WTC11 (cell line): ENCODE results near the gene SCD5. TPM values are rescaled to one million over a fixed set of nuclear protein-coding genes. Genes with fewer than 3 reads are reported as not detected.
A peak's percentile ranks its signal among the peaks of the same experiment; 100 is the strongest.

Experiments
- ATAC-seq: fragments of 200-7000 bp; cut with Tn5 transposase; 2 replicates; pipeline ENCODE4 v1.10.0; 2021; ENCODE audit warnings: mild to moderate bottlenecking, moderate library complexity
- CTCF ChIA-PET: fragments of 300-600 bp; sonication (Branson Sonifier 250); formaldehyde crosslinking; loops from one replicate; lab custom pipeline; 2021; ENCODE audit warnings: antibody characterized with exemption; lab: Charles Lee
- POLR2A ChIA-PET: fragments of 350-600 bp; sonication (Branson Sonifier 250); formaldehyde crosslinking; loops from one replicate; lab custom pipeline; 2021; ENCODE audit warnings: antibody characterized with exemption; lab: Charles Lee
- DNase-seq: peaks from one replicate; pipeline ENCODE4 v3.0.0; 2021; ENCODE audit warnings: low spot score
- H3K27ac Mint-ChIP-seq: 2 replicates; pipeline ENCODE4 v1.8.0; 2021; ENCODE audit warnings: mixed read lengths
- H3K27me3 Mint-ChIP-seq: 2 replicates; pipeline ENCODE4 v1.8.0; 2021; ENCODE audit warnings: low read depth, mild to moderate bottlenecking, moderate library complexity, mixed read lengths
- H3K36me3 Mint-ChIP-seq: 2 replicates; pipeline ENCODE4 v1.8.0; 2021; ENCODE audit warnings: mixed read lengths
- H3K4me1 Mint-ChIP-seq: 2 replicates; pipeline ENCODE4 v1.8.0; 2022; ENCODE audit warnings: mixed read lengths
- H3K4me3 Mint-ChIP-seq: 2 replicates; pipeline ENCODE4 v1.8.0; 2021; ENCODE audit warnings: mild to moderate bottlenecking, moderate library complexity, mixed read lengths
- H3K9me3 Mint-ChIP-seq: 2 replicates; pipeline ENCODE4 v1.8.0; 2021; ENCODE audit warnings: mixed read lengths
- CBFB ChIP-seq: sonication (generic); formaldehyde crosslinking; IDR thresholded peaks from 2 replicates; pipeline ENCODE4 v1.8.1; 2022; ENCODE audit warnings: mild to moderate bottlenecking, low read depth, missing genetic modification reagents
- HMGA2 ChIP-seq: fragments of 250-450 bp; sonication (Bioruptor Pico); IDR thresholded peaks from 2 replicates; pipeline ENCODE4 v1.4.0; 2021; ENCODE audit warnings: mild to moderate bottlenecking, moderate library complexity
- NFE2L1 ChIP-seq: sonication (generic); formaldehyde crosslinking; IDR thresholded peaks from 2 replicates; pipeline ENCODE4 v1.8.1; 2023; ENCODE audit warnings: missing genetic modification reagents
- RELA ChIP-seq: sonication (generic); formaldehyde crosslinking; IDR thresholded peaks from 2 replicates; pipeline ENCODE4 v1.8.1; 2022; ENCODE audit warnings: missing genetic modification reagents, mild to moderate bottlenecking, borderline replicate concordance
- RORB ChIP-seq: fragments of 250-450 bp; sonication (Bioruptor Pico); IDR thresholded peaks from 2 replicates; pipeline ENCODE4 v1.9.0; 2021; ENCODE audit warnings: mild to moderate bottlenecking
- TP53 ChIP-seq: sonication (generic); formaldehyde crosslinking; IDR thresholded peaks from 2 replicates; pipeline ENCODE4 v1.8.1; 2023; ENCODE audit warnings: mild to moderate bottlenecking, missing genetic modification reagents
- ZMAT4 ChIP-seq: fragments of 250-450 bp; sonication (Bioruptor Pico); IDR thresholded peaks from 2 replicates; pipeline ENCODE4 v1.9.0; 2021; ENCODE audit warnings: mild to moderate bottlenecking
- ZNF219 ChIP-seq: sonication (generic); formaldehyde crosslinking; IDR thresholded peaks from 2 replicates; pipeline ENCODE4 v1.8.0; 2023; ENCODE audit warnings: missing genetic modification reagents, mild to moderate bottlenecking, borderline replicate concordance
- ZNF232 ChIP-seq: sonication (generic); formaldehyde crosslinking; IDR thresholded peaks from 2 replicates; pipeline ENCODE4 v1.8.0; 2022; ENCODE audit warnings: mild to moderate bottlenecking, missing genetic modification reagents
- total RNA-seq: library from RNA; stranded (reverse); gene quantifications from 3 replicates; pipeline ENCODE4 v1.2.3, GENCODE V29; 2021
- TF ChIP-seq, protein P1 (sequence below): sonication (generic); formaldehyde crosslinking; IDR thresholded peaks from 2 replicates; pipeline ENCODE4 v1.8.1; 2022; ENCODE audit warnings: missing genetic modification reagents, borderline replicate concordance
- TF ChIP-seq, protein P2 (sequence below): sonication (generic); formaldehyde crosslinking; IDR thresholded peaks from 2 replicates; pipeline ENCODE4 v1.8.1; 2023; ENCODE audit warnings: mild to moderate bottlenecking, missing genetic modification reagents, borderline replicate concordance
- TF ChIP-seq, protein P3 (sequence below): sonication (generic); formaldehyde crosslinking; IDR thresholded peaks from 2 replicates; pipeline ENCODE4 v1.8.1; 2023; ENCODE audit warnings: mild to moderate bottlenecking, missing genetic modification reagents, moderate library complexity
- TF ChIP-seq, protein P4 (sequence below): sonication (generic); formaldehyde crosslinking; IDR thresholded peaks from 2 replicates; pipeline ENCODE4 v1.8.1; 2023; ENCODE audit warnings: mild to moderate bottlenecking, missing genetic modification reagents
- TF ChIP-seq, protein P5 (sequence below): sonication (generic); formaldehyde crosslinking; IDR thresholded peaks from 2 replicates; pipeline ENCODE4 v1.8.0; 2023; ENCODE audit warnings: missing genetic modification reagents
- TF ChIP-seq, protein P6 (sequence below): fragments of 200-600 bp; IDR thresholded peaks from 2 replicates; pipeline ENCODE4 v1.8.0; 2022; ENCODE audit warnings: antibody characterized with exemption
- TF ChIP-seq, protein P7 (sequence below): sonication (generic); formaldehyde crosslinking; IDR thresholded peaks from 2 replicates; pipeline ENCODE4 v1.8.1; 2023; ENCODE audit warnings: mild to moderate bottlenecking, missing genetic modification reagents, moderate library complexity

SCD5 gene
- total RNA-seq, 1 experiment from 2014 or later = 6.3 TPM

GRCh38 chr4:82587826-82588540 lies 210.6 kb downstream of the SCD5 start (continued):
- TF ChIP-seq, protein P1, sequence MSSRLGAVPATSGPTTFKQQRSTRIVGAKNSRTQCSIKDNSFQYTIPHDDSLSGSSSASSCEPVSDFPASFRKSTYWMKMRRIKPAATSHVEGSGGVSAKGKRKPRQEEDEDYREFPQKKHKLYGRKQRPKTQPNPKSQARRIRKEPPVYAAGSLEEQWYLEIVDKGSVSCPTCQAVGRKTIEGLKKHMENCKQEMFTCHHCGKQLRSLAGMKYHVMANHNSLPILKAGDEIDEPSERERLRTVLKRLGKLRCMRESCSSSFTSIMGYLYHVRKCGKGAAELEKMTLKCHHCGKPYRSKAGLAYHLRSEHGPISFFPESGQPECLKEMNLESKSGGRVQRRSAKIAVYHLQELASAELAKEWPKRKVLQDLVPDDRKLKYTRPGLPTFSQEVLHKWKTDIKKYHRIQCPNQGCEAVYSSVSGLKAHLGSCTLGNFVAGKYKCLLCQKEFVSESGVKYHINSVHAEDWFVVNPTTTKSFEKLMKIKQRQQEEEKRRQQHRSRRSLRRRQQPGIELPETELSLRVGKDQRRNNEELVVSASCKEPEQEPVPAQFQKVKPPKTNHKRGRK (CRISPR knock-in tag) = no peak
- TF ChIP-seq ZMAT4 (CRISPR knock-in tag) (no peak), NFE2L1 (CRISPR knock-in tag) (no peak), RORB (CRISPR knock-in tag) (no peak)
- TF ChIP-seq, protein P2, sequence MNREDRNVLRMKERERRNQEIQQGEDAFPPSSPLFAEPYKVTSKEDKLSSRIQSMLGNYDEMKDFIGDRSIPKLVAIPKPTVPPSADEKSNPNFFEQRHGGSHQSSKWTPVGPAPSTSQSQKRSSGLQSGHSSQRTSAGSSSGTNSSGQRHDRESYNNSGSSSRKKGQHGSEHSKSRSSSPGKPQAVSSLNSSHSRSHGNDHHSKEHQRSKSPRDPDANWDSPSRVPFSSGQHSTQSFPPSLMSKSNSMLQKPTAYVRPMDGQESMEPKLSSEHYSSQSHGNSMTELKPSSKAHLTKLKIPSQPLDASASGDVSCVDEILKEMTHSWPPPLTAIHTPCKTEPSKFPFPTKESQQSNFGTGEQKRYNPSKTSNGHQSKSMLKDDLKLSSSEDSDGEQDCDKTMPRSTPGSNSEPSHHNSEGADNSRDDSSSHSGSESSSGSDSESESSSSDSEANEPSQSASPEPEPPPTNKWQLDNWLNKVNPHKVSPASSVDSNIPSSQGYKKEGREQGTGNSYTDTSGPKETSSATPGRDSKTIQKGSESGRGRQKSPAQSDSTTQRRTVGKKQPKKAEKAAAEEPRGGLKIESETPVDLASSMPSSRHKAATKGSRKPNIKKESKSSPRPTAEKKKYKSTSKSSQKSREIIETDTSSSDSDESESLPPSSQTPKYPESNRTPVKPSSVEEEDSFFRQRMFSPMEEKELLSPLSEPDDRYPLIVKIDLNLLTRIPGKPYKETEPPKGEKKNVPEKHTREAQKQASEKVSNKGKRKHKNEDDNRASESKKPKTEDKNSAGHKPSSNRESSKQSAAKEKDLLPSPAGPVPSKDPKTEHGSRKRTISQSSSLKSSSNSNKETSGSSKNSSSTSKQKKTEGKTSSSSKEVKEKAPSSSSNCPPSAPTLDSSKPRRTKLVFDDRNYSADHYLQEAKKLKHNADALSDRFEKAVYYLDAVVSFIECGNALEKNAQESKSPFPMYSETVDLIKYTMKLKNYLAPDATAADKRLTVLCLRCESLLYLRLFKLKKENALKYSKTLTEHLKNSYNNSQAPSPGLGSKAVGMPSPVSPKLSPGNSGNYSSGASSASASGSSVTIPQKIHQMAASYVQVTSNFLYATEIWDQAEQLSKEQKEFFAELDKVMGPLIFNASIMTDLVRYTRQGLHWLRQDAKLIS (CRISPR knock-in tag) = no peak
- TF ChIP-seq, protein P3, sequence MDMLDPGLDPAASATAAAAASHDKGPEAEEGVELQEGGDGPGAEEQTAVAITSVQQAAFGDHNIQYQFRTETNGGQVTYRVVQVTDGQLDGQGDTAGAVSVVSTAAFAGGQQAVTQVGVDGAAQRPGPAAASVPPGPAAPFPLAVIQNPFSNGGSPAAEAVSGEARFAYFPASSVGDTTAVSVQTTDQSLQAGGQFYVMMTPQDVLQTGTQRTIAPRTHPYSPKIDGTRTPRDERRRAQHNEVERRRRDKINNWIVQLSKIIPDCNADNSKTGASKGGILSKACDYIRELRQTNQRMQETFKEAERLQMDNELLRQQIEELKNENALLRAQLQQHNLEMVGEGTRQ (CRISPR knock-in tag) = no peak
- TF ChIP-seq, protein P4, sequence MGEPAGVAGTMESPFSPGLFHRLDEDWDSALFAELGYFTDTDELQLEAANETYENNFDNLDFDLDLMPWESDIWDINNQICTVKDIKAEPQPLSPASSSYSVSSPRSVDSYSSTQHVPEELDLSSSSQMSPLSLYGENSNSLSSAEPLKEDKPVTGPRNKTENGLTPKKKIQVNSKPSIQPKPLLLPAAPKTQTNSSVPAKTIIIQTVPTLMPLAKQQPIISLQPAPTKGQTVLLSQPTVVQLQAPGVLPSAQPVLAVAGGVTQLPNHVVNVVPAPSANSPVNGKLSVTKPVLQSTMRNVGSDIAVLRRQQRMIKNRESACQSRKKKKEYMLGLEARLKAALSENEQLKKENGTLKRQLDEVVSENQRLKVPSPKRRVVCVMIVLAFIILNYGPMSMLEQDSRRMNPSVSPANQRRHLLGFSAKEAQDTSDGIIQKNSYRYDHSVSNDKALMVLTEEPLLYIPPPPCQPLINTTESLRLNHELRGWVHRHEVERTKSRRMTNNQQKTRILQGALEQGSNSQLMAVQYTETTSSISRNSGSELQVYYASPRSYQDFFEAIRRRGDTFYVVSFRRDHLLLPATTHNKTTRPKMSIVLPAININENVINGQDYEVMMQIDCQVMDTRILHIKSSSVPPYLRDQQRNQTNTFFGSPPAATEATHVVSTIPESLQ = no peak
- TF ChIP-seq, protein P5, sequence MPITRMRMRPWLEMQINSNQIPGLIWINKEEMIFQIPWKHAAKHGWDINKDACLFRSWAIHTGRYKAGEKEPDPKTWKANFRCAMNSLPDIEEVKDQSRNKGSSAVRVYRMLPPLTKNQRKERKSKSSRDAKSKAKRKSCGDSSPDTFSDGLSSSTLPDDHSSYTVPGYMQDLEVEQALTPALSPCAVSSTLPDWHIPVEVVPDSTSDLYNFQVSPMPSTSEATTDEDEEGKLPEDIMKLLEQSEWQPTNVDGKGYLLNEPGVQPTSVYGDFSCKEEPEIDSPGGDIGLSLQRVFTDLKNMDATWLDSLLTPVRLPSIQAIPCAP = no peak

- TF ChIP-seq, protein P5 = no peak
- TF ChIP-seq ZNF219 (CRISPR knock-in tag) (no peak), ZNF232 (CRISPR knock-in tag) (no peak), HMGA2 (CRISPR knock-in tag) (no peak), RELA (CRISPR knock-in tag) (no peak), CBFB (CRISPR knock-in tag) (no peak), TP53 (CRISPR knock-in tag) (no peak)
- TF ChIP-seq, protein P6, sequence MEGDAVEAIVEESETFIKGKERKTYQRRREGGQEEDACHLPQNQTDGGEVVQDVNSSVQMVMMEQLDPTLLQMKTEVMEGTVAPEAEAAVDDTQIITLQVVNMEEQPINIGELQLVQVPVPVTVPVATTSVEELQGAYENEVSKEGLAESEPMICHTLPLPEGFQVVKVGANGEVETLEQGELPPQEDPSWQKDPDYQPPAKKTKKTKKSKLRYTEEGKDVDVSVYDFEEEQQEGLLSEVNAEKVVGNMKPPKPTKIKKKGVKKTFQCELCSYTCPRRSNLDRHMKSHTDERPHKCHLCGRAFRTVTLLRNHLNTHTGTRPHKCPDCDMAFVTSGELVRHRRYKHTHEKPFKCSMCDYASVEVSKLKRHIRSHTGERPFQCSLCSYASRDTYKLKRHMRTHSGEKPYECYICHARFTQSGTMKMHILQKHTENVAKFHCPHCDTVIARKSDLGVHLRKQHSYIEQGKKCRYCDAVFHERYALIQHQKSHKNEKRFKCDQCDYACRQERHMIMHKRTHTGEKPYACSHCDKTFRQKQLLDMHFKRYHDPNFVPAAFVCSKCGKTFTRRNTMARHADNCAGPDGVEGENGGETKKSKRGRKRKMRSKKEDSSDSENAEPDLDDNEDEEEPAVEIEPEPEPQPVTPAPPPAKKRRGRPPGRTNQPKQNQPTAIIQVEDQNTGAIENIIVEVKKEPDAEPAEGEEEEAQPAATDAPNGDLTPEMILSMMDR = no peak
- TF ChIP-seq, protein P7, sequence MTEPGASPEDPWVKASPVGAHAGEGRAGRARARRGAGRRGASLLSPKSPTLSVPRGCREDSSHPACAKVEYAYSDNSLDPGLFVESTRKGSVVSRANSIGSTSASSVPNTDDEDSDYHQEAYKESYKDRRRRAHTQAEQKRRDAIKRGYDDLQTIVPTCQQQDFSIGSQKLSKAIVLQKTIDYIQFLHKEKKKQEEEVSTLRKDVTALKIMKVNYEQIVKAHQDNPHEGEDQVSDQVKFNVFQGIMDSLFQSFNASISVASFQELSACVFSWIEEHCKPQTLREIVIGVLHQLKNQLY (CRISPR knock-in tag) = no peak
- ATAC-seq = peak; percentile 21
- no peaks in the 10 kb centered on the region for H3K9me3 Mint-ChIP-seq
- no peaks in the 10 kb centered on the region for H3K36me3 Mint-ChIP-seq
- H3K27ac Mint-ChIP-seq = peak overlapping the region; percentile 55
- DNase-seq = no peak
- ChIA-PET POLR2A (no interaction called here), CTCF (interaction anchor here (0.6 kb wide), 1 partner anchor 123 kb away, joined by 4 read pairs; no protein-coding TSS in a partner anchor)
- no peak overlapping the region for H3K4me3 Mint-ChIP-seq
- H3K4me1 Mint-ChIP-seq = peaks cover 57% of the 10 kb centered on the region
- no peaks in the 10 kb centered on the region for H3K27me3 Mint-ChIP-seq
Observed at GRCh38 chr4:82585690-82586435, 212.7 kb downstream of the SCD5 start.
